ENCODE measurements around the gene BABAM2. TPM values are rescaled to one million over a fixed set of nuclear protein-coding genes. Genes with fewer than 3 reads are reported as not detected.

Gene BABAM2
- total RNA-seq, 1 donor: 42.0 TPM

DNA sequence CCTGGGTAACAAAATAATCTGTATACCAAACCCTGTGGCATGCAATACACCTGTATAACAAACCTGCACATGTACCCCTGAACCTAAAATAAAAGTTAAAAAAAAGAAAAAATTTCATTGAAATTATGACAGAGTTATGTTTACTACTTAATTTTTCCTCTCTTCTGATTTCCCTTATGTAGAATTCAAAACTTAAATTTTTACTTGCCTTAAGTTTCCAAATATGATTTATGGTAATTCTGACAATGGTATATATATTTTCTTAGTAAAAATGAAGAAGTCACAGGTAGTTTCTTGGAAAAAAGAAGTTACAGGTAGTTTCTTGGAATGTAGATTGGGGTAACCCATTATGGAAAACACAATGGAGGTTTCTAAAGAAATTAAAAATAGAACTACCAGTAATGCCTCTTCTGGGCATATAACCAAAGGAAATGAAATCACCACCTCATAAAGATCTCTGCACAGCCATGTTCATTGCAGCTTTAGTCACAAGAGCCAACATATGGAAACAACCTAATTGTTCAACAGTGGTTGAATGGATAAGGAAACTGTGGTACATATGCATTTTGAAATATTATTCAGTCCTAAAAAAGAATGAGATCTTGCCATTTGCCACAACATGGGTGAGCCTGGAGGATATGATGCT lies 164.9 kb downstream of the BABAM2 start:
- Histone ChIP-seq H3K4me2 (ENCODE audit: insufficient read depth, low read length) (no peak overlapping the region), H2AFZ (ENCODE audit: low read length) (no peak overlapping the region), H3K79me2 (ENCODE audit: insufficient read depth, low read length) (no peaks in the 10 kb centered on the region), H3K27ac (ENCODE audit: low read depth, low read length) (no peak overlapping the region), H3K4me1 (ENCODE audit: insufficient read depth, low read length) (peaks cover 13% of the 10 kb centered on the region), H3K27me3 (ENCODE audit: insufficient read depth, low read length) (no peaks in the 10 kb centered on the region), H4K20me1 (ENCODE audit: insufficient read depth, low read length) (no peaks in the 10 kb centered on the region), H3K36me3 (ENCODE audit: insufficient read depth, low read length) (no peaks in the 10 kb centered on the region), H3K9me3 (ENCODE audit: low read depth, low read length) (no peaks in the 10 kb centered on the region), H3K4me3 (ENCODE audit: insufficient read depth, low read length) (no peak overlapping the region)
- TF ChIP-seq CTCF (IDR thresholded peaks at IDR 0.05; ENCODE audit: extremely low read depth, low read depth, low read length): no peak
- DNase-seq (ENCODE audit: insufficient read length, low spot score, missing footprints): no peak

DNA sequence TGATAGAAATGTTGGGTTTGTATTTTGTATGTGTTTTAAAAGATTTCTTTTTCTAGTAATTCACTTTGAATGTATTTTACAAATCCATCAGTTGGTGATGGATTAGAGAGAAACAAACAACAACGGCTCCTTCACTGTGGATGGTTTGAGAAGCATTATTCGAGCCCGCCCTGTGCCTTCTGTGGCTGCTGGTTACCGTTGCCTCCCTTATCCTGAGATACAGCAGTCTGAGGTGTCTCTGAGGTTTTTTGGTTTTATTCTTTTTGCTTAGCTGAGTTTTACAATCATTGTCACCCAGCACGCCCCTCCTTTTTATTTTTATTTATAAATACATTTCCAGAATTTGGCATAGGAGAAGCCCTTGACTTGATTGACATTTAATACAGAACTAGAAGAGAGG lies 168.3 kb downstream of the BABAM2 start:
- H3K9me3 ChIP-seq (ENCODE audit: low read depth, low read length): no peaks in the 10 kb centered on the region
- H3K27me3 ChIP-seq (ENCODE audit: insufficient read depth, low read length): no peaks in the 10 kb centered on the region
- TF ChIP-seq CTCF (IDR thresholded peaks at IDR 0.05; ENCODE audit: extremely low read depth, low read depth, low read length): no peak
- no peaks in the 10 kb centered on the region for H3K79me2 ChIP-seq (ENCODE audit: insufficient read depth, low read length)
- H2AFZ ChIP-seq (ENCODE audit: low read length): no peak overlapping the region
- H3K36me3 ChIP-seq (ENCODE audit: insufficient read depth, low read length): no peaks in the 10 kb centered on the region
- DNase-seq (ENCODE audit: insufficient read length, low spot score, missing footprints): peak; percentile 8
- no peak overlapping the region for H3K27ac ChIP-seq (ENCODE audit: low read depth, low read length)
- H4K20me1 ChIP-seq (ENCODE audit: insufficient read depth, low read length): no peaks in the 10 kb centered on the region
- no peak overlapping the region for H3K4me3 ChIP-seq (ENCODE audit: insufficient read depth, low read length)
- no peak overlapping the region for H3K4me2 ChIP-seq (ENCODE audit: insufficient read depth, low read length)
- peaks cover 20% of the 10 kb centered on the region for H3K4me1 ChIP-seq (ENCODE audit: insufficient read depth, low read length)

DNA sequence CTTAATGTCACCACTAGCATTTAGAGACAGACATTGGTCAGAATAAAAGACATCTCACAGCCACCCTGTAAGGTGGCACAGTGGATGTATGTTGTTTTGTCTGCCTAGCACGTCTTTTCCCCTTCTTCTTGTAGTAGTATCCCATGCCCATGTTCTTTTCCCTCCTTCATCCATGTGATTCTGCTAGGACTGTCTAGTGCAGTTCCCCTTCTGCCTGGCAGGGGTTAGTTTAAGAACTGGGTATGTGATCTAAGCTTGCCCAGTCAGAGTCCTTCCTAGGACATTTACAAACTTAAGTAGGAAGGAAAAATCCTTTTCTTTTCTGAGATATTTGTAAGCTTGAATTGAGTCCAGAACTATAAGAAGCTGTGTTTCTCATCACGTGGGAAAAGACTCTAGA lies 172.3 kb downstream of the BABAM2 start:
- no peaks in the 10 kb centered on the region for H4K20me1 ChIP-seq (ENCODE audit: insufficient read depth, low read length)
- H3K4me1 ChIP-seq (ENCODE audit: insufficient read depth, low read length): peaks cover 18% of the 10 kb centered on the region
- no peaks in the 10 kb centered on the region for H3K27me3 ChIP-seq (ENCODE audit: insufficient read depth, low read length)
- no peaks in the 10 kb centered on the region for H3K36me3 ChIP-seq (ENCODE audit: insufficient read depth, low read length)
- H3K4me2 ChIP-seq (ENCODE audit: insufficient read depth, low read length): no peak overlapping the region
- no peak for TF ChIP-seq CTCF (IDR thresholded peaks at IDR 0.05; ENCODE audit: extremely low read depth, low read depth, low read length)
- no peaks in the 10 kb centered on the region for H3K9me3 ChIP-seq (ENCODE audit: low read depth, low read length)
- no peaks in the 10 kb centered on the region for H3K79me2 ChIP-seq (ENCODE audit: insufficient read depth, low read length)
- H3K4me3 ChIP-seq (ENCODE audit: insufficient read depth, low read length): no peak overlapping the region
- H3K27ac ChIP-seq (ENCODE audit: low read depth, low read length): peak overlapping the region; percentile 22
- H2AFZ ChIP-seq (ENCODE audit: low read length): no peak overlapping the region
- no peak for DNase-seq (ENCODE audit: insufficient read length, low spot score, missing footprints)

- no peak overlapping the region for H3K4me2 ChIP-seq (ENCODE audit: insufficient read depth, low read length)
- H3K36me3 ChIP-seq (ENCODE audit: insufficient read depth, low read length): no peaks in the 10 kb centered on the region
- H3K27me3 ChIP-seq (ENCODE audit: insufficient read depth, low read length): no peaks in the 10 kb centered on the region
- TF ChIP-seq CTCF (IDR thresholded peaks at IDR 0.05; ENCODE audit: extremely low read depth, low read depth, low read length): no peak
- no peak overlapping the region for H2AFZ ChIP-seq (ENCODE audit: low read length)
- H4K20me1 ChIP-seq (ENCODE audit: insufficient read depth, low read length): no peaks in the 10 kb centered on the region
- no peaks in the 10 kb centered on the region for H3K9me3 ChIP-seq (ENCODE audit: low read depth, low read length)
- H3K4me3 ChIP-seq (ENCODE audit: insufficient read depth, low read length): no peak overlapping the region
- no peaks in the 10 kb centered on the region for H3K79me2 ChIP-seq (ENCODE audit: insufficient read depth, low read length)
- H3K4me1 ChIP-seq (ENCODE audit: insufficient read depth, low read length): peaks cover 18% of the 10 kb centered on the region
- DNase-seq (ENCODE audit: insufficient read length, low spot score, missing footprints): peak; percentile 58
- H3K27ac ChIP-seq (ENCODE audit: low read depth, low read length): peak overlapping the region; percentile 22
These were observed 173.0 kb downstream of the BABAM2 start for GRCh38 chr2:28063492-28063962.

All from osteoblast (primary cell).